ENCODE results near the gene PLXNA4. TPM values are rescaled to one million over a fixed set of nuclear protein-coding genes. Genes with fewer than 3 reads are reported as not detected.

PLXNA4 gene
- total RNA-seq, 1 donor from 2014 or later: 5.3 TPM

- no peak for DNase-seq (ENCODE audit: low read depth in 2 of 2)
These were observed 368.5 kb downstream of the PLXNA4 start for GRCh38 chr7:132207782-132208181.

GRCh38 chr7:132207211-132207610, 369.1 kb downstream of the PLXNA4 start:
- no peak for DNase-seq (ENCODE audit: low read depth in 2 of 2)

- DNase-seq (ENCODE audit: low read depth in 2 of 2): no peak
These were observed 369.7 kb downstream of the PLXNA4 start for GRCh38 chr7:132206594-132206993.

GRCh38 chr7:132205509-132205908, 370.8 kb downstream of the PLXNA4 start:
- DNase-seq (ENCODE audit: low read depth in 2 of 2): no peak

- no peak for DNase-seq (ENCODE audit: low read depth in 2 of 2)
These were observed 373.2 kb downstream of the PLXNA4 start for GRCh38 chr7:132203021-132203420.

GRCh38 chr7:132202541-132202940, 373.7 kb downstream of the PLXNA4 start:
- no peak for DNase-seq (ENCODE audit: low read depth in 2 of 2)

- DNase-seq (ENCODE audit: low read depth in 2 of 2): no peak
These were observed 376.1 kb downstream of the PLXNA4 start for GRCh38 chr7:132200141-132200540.

- no peak for DNase-seq (ENCODE audit: low read depth in 2 of 2)
These were observed 376.6 kb downstream of the PLXNA4 start for GRCh38 chr7:132199626-132200025.

GRCh38 chr7:132197772-132198171, 378.5 kb downstream of the PLXNA4 start:
- DNase-seq (ENCODE audit: low read depth in 2 of 2): no peak

GRCh38 chr7:132193898-132194297, 382.4 kb downstream of the PLXNA4 start:
- no peak for DNase-seq (ENCODE audit: low read depth in 2 of 2)

- DNase-seq (ENCODE audit: low read depth in 2 of 2): no peak
These were observed 383.5 kb downstream of the PLXNA4 start for GRCh38 chr7:132192809-132193208.

- peak; percentile 9 to 72 for DNase-seq (ENCODE audit: low read depth in 2 of 2)
These were observed 384.9 kb downstream of the PLXNA4 start for GRCh38 chr7:132191418-132191817.

- DNase-seq (ENCODE audit: low read depth in 2 of 2): no peak
These were observed 385.6 kb downstream of the PLXNA4 start for GRCh38 chr7:132190683-132191082.

- no peak for DNase-seq (ENCODE audit: low read depth in 2 of 2)
These were observed 386.4 kb downstream of the PLXNA4 start for GRCh38 chr7:132189881-132190280.

GRCh38 chr7:132187869-132188789, 388.1 kb downstream of the PLXNA4 start:
- DNase-seq (ENCODE audit: low read depth in 2 of 2): no peak

GRCh38 chr7:132187391-132187790, 388.9 kb downstream of the PLXNA4 start:
- no peak for DNase-seq (ENCODE audit: low read depth in 2 of 2)

GRCh38 chr7:132185150-132185549, 391.1 kb downstream of the PLXNA4 start:
- no peak for DNase-seq (ENCODE audit: low read depth in 2 of 2)

GRCh38 chr7:132183781-132184380, 392.4 kb downstream of the PLXNA4 start:
- DNase-seq (ENCODE audit: low read depth in 2 of 2): no peak

GRCh38 chr7:132182992-132183391, 393.3 kb downstream of the PLXNA4 start:
- no peak for DNase-seq (ENCODE audit: low read depth in 2 of 2)

GRCh38 chr7:132181946-132182685, 394.2 kb downstream of the PLXNA4 start:
- DNase-seq (ENCODE audit: low read depth in 2 of 2): no peak

- DNase-seq (ENCODE audit: low read depth in 2 of 2): no peak
These were observed 394.9 kb downstream of the PLXNA4 start for GRCh38 chr7:132181371-132181770.

- DNase-seq (ENCODE audit: low read depth in 2 of 2): no peak
These were observed 395.8 kb downstream of the PLXNA4 start for GRCh38 chr7:132180481-132180880.
